Cardiac muscle cell (in vitro differentiated cells and primary cell): ENCODE measurements around the gene ADAMTS16. TPM values are rescaled to one million over a fixed set of nuclear protein-coding genes. Genes with fewer than 3 reads are reported as not detected.
A peak's percentile ranks its signal among the peaks of the same experiment; 100 is the strongest.

ENCODE experiments used
- DNase-seq, 2 donors: peaks; one replicate each; pipeline versions ENCODE4 v3.0.0 to v3.0.0-alpha.2; 2010 to 2017; ENCODE audit warnings: low read depth in 1 of 2, low spot score in 1 of 2
- H3K27ac ChIP-seq: fragments of 200-600 bp; sonication (generic); 2 replicates; pipeline ENCODE4 v1.5.1; 2016
- H3K27me3 ChIP-seq: fragments of 200-600 bp; sonication (generic); 2 replicates; pipeline ENCODE4 v1.6.0; 2016; ENCODE audit warnings: control low read depth
- H3K36me3 ChIP-seq: fragments of 200-600 bp; sonication (generic); 2 replicates; pipeline ENCODE4 v1.5.1; 2016; ENCODE audit warnings: control low read depth
- H3K4me1 ChIP-seq: fragments of 200-600 bp; sonication (generic); 2 replicates; pipeline ENCODE4 v1.8.1; 2017; ENCODE audit warnings: low read depth, mild to moderate bottlenecking, mixed run types
- H3K4me3 ChIP-seq: fragments of 200-600 bp; sonication (generic); 2 replicates; pipeline ENCODE4 v1.5.1; 2016; ENCODE audit warnings: mild to moderate bottlenecking
- H3K9me3 ChIP-seq: fragments of 200-600 bp; sonication (generic); 2 replicates; pipeline ENCODE4 v1.5.1; 2017; ENCODE audit warnings: low read depth, mild to moderate bottlenecking, control low read depth
- polyA plus RNA-seq: library from polyadenylated mRNA; unstranded; fragments of >200 nt; fragmentation: Nextera tagmentation; extraction: Ambion mirVana; gene quantifications from 2 replicates; pipeline ENCODE4 v1.2.1, GENCODE V29; 2016
- total RNA-seq: library from RNA; depleted of rRNA; stranded (reverse); fragments of >200 nt; gene quantifications from 2 replicates; pipeline ENCODE4 v1.2.3, GENCODE V29; 2016
- TF ChIP-seq, protein P1 (sequence below): IDR thresholded peaks from 2 replicates; pipeline ENCODE4 v1.5.1; 2012; ENCODE audit warnings: low read depth, mild to moderate bottlenecking, low read length

The ADAMTS16 gene
- total and polyA plus RNA-seq, 2 experiments from 2014 or later = not detected

DNA sequence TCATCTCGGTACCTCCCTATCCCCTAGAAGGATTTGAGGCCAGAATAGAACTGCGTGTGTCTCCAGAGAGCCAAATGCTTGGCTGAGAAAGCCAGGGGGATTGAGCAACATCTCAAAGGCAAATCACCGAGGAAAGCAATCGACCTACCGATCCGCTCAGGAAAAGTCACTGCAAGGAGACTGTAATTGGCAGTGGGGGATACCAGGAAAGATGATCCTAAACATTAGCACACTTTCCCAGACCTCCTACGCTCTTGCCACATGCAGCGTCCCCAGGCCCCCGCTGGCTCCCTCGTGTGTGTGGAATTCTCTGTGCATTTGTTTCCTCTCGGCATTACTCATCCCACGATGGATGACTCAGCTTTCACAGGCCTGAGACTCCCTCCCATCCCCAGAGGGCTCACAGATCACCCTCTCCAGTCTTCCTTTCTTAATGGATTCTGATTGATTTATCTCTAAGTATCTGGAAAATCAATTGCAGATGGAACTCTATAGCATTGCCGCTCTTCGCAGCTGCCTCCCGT, 200.1 kb downstream of the ADAMTS16 start:
- TF ChIP-seq, protein P1, sequence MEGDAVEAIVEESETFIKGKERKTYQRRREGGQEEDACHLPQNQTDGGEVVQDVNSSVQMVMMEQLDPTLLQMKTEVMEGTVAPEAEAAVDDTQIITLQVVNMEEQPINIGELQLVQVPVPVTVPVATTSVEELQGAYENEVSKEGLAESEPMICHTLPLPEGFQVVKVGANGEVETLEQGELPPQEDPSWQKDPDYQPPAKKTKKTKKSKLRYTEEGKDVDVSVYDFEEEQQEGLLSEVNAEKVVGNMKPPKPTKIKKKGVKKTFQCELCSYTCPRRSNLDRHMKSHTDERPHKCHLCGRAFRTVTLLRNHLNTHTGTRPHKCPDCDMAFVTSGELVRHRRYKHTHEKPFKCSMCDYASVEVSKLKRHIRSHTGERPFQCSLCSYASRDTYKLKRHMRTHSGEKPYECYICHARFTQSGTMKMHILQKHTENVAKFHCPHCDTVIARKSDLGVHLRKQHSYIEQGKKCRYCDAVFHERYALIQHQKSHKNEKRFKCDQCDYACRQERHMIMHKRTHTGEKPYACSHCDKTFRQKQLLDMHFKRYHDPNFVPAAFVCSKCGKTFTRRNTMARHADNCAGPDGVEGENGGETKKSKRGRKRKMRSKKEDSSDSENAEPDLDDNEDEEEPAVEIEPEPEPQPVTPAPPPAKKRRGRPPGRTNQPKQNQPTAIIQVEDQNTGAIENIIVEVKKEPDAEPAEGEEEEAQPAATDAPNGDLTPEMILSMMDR = peak; percentile 57
- H3K27ac ChIP-seq = no peak overlapping the region
- no peak overlapping the region for H3K4me3 ChIP-seq
- H3K27me3 ChIP-seq = no peaks in the 10 kb centered on the region
- H3K9me3 ChIP-seq = no peaks in the 10 kb centered on the region
- no peaks in the 10 kb centered on the region for H3K4me1 ChIP-seq
- no peaks in the 10 kb centered on the region for H3K36me3 ChIP-seq
- DNase-seq = peak in 1 of 2 donors; percentile 92

DNA sequence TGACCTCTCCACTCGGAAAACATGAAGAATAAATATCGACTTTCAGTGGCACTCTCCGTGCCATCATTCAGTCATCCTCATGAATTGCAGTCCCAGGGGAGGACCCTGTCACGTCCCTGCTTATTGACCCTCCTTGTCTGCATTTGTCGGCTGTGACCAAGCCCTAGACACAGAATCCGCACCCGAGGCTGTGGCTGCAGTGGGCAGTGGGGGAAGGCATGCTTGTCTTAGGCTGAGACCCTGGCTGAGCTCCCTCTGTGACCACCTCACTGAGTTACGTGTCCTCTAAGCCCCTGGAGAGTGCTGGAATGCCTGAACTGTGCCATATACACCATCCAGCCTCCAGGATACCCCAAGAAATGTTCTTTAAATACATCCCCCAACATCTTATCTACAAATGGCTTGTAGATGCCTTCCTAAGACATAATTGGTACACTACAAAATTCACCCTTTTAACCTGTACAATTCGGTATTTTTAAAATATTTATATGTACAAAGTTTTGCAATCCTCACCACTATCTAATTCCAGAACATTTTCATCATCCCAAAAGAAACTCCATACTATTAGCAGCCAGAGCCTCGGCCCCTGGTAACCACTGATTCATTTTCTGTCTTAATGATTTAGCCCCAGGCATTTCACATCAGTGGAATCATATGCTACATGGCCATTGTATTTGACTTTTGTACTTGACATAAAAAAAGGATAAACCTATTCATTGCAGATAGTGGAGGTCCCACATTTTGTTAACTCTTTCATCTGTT, 201.6 kb downstream of the ADAMTS16 start:
- Histone ChIP-seq H3K4me3 (no peak overlapping the region), H3K27me3 (no peaks in the 10 kb centered on the region), H3K36me3 (no peaks in the 10 kb centered on the region), H3K4me1 (no peaks in the 10 kb centered on the region), H3K27ac (no peak overlapping the region), H3K9me3 (no peaks in the 10 kb centered on the region)
- peak in 1 of 2 donors; percentile 30 for DNase-seq
- TF ChIP-seq, protein P1 = no peak

DNA sequence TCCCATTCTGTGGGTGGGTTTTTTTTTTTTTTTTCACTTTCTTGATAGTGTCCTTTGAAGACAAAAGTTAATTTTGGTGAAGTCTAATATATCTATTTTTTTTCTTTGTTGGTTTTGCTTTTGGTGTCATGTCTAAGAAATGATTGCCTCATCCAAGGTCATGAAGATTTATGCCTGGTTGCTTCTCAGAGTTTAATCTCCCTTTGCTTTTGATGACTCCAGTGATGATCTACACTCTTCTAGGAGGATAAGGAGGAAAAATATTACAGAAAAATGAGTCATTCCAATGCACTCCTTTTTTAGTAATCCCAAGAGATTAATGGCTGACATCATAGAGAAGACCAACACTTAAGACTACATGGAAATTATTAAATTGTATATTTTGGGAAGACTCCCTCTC, 202.7 kb downstream of the ADAMTS16 start:
- TF ChIP-seq, protein P1 = no peak
- Histone ChIP-seq H3K27me3 (no peaks in the 10 kb centered on the region), H3K9me3 (no peaks in the 10 kb centered on the region), H3K4me3 (no peak overlapping the region), H3K36me3 (no peaks in the 10 kb centered on the region), H3K27ac (no peak overlapping the region), H3K4me1 (no peaks in the 10 kb centered on the region)
- DNase-seq = peak in 1 of 2 donors; percentile 38

DNA sequence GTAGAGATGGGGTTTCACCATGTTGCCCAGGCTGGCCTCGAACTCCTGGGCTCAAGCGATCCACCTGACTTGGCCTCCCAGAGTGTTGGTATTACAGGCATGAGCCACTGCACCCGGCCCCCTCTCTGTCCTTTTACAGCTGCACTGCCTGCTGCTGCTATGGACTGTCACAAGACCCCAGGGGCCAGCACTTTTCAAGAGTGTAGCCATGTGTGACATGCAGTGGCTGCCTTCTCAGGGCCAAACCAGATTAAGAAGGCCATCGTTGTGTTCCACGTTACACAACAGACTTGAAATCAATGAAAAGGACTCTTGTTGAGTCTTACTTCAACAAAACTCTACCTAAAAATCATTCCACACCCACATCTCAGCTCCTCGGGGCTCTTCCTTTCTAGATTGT, 203.4 kb downstream of the ADAMTS16 start:
- H3K9me3 ChIP-seq = no peaks in the 10 kb centered on the region
- H3K27me3 ChIP-seq = no peaks in the 10 kb centered on the region
- no peak overlapping the region for H3K4me3 ChIP-seq
- no peaks in the 10 kb centered on the region for H3K36me3 ChIP-seq
- no peak overlapping the region for H3K27ac ChIP-seq
- H3K4me1 ChIP-seq = no peaks in the 10 kb centered on the region
- TF ChIP-seq, protein P1 = no peak
- DNase-seq = no peak

DNA sequence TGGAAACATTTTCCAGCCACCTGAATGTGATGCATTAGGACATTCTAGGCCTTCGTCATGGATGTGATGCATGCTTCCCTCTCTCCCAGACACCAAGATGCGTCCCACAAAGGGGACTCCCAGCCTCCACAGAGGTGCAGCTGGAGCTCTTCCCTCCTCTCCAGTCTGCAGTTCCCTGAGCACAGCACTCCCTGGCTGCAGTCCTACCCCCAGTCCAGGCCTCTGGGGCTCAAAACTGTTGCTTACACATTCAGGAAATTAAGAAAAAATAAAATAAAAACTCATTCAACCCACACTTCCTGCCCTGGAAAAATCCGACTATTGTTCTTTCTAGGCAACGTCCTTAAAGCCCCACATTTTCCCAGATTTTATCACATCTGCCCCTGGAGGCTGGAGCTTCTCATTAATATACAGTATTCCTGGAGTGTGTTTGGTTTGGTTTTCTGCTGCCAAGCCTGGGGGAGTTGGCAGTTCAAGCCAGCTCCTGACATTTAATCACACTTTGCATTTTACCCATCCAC, 204.0 kb downstream of the ADAMTS16 start:
- DNase-seq = peak in 1 of 2 donors; percentile 11
- Histone ChIP-seq H3K36me3 (no peaks in the 10 kb centered on the region), H3K4me3 (no peak overlapping the region), H3K27me3 (no peaks in the 10 kb centered on the region), H3K27ac (no peak overlapping the region), H3K9me3 (no peaks in the 10 kb centered on the region), H3K4me1 (no peaks in the 10 kb centered on the region)
- TF ChIP-seq, protein P1 = no peak
